Gastrocnemius medialis (tissue), 4 donors: ENCODE results near the gene NSMCE1. TPM values are rescaled to one million over a fixed set of nuclear protein-coding genes. Genes with fewer than 3 reads are reported as not detected.

Experiments
- ATAC-seq, 2 donors: fragments of 150-250 bp; one replicate each; pipeline ENCODE4 v1.9.1; 2016
- DNase-seq, 2 donors: peaks; one replicate each; pipeline ENCODE4 v3.0.0-alpha.2; 2019
- H3K27ac ChIP-seq, 4 donors: fragments of 200-600 bp; sonication (generic); 1 replicate in 1 of 4; 2 replicates in 3 of 4; pipeline ENCODE4 v1.5.1; 2016 to 2018; ENCODE audit warnings: mild to moderate bottlenecking in 2 of 4, moderate library complexity in 1 of 4
- H3K27me3 ChIP-seq, 3 donors: fragments of 200-600 bp; sonication (generic) in 2 of 3; 1 replicate in 1 of 3; 2 replicates in 2 of 3; pipeline versions ENCODE4 v1.5.1 to v1.6.0; 2016 to 2019; ENCODE audit warnings: mild to moderate bottlenecking in 1 of 3, moderate library complexity in 1 of 3
- H3K36me3 ChIP-seq, 2 donors: fragments of 200-600 bp; sonication (generic) in 1 of 2; one replicate each; pipeline ENCODE4 v1.5.1; 2017 to 2018
- H3K4me1 ChIP-seq, 2 donors: fragments of 200-600 bp; sonication (generic) in 1 of 2; one replicate each; pipeline ENCODE4 v1.5.1; 2016 to 2017; ENCODE audit warnings: mild to moderate bottlenecking in 2 of 2
- H3K4me3 ChIP-seq, 4 donors: fragments of 200-600 bp; sonication (generic) in 3 of 4; 1 replicate in 1 of 4; 2 replicates in 3 of 4; pipeline ENCODE4 v1.5.1; 2016 to 2019; ENCODE audit warnings: mild to moderate bottlenecking in 2 of 4
- H3K9me3 ChIP-seq, 3 donors: fragments of 200-600 bp; sonication (generic) in 2 of 3; 1 replicate in 1 of 3; 2 replicates in 2 of 3; pipeline ENCODE4 v1.5.1; 2016 to 2019
- POLR2A ChIP-seq, 2 donors: fragments of 450-650 bp; IDR thresholded peaks; one replicate each; pipeline ENCODE4 v1.6.1; 2017; ENCODE audit warnings: antibody characterized with exemption in 2 of 2, mild to moderate bottlenecking in 2 of 2, moderate library complexity in 2 of 2
- in situ Hi-C, 4 donors: fragments of 200-750 bp; cut with MboI; loops; one replicate each; pipeline versions ENCODE4 v1.15.0 to v1.8.0; 2017; ENCODE audit warnings: low sequenced_read_pairs in 4 of 4
- intact Hi-C: fragments of 100-400 bp; cut with DNase I; formaldehyde crosslinking; loops from one replicate; pipeline ENCODE4 v1.15.1; 2023; ENCODE audit warnings: low total_unique reads
- total RNA-seq, 4 donors: library from RNA; depleted of rRNA; stranded (reverse); fragments of >200 nt; gene quantifications; one replicate each; pipeline versions ENCODE4 v1.1.0 to v1.2.3, GENCODE V29; 2016
- TF ChIP-seq, protein P1 (sequence below), 5 experiments: fragments of 450-650 bp in 3 of 5; fragments of 200-600 bp in 2 of 5; sonication (generic) in 2 of 5; IDR thresholded peaks in 4 of 5; conservative IDR thresholded peaks in 1 of 5; 1 replicate in 4 of 5; 2 replicates in 1 of 5; pipeline ENCODE4 v1.5.1; 2016 to 2019; ENCODE audit warnings: antibody characterized with exemption in 5 of 5, mild to moderate bottlenecking in 3 of 5, moderate library complexity in 3 of 5

Gene NSMCE1
- total RNA-seq, 4 donors from 2014 or later = 20.2 to 29.1 (median 22.0) TPM

GRCh38 chr16:27195941-27196595 lies 72.5 kb downstream of the NSMCE1 start:
- ATAC-seq (no peak), DNase-seq (no peak)
- no peak overlapping the region for H3K27ac ChIP-seq
- no peaks in the 10 kb centered on the region for H3K9me3 ChIP-seq
- intact Hi-C loops = no loop called here
- no peaks in the 10 kb centered on the region for H3K27me3 ChIP-seq
- in situ Hi-C loops = loop anchor here in 1 of 4 donors (25.0 kb wide), 1 partner anchor 109 kb away; no protein-coding TSS in a partner anchor
- H3K4me3 ChIP-seq = no peak overlapping the region
- H3K36me3 ChIP-seq = no peaks in the 10 kb centered on the region
- no peaks in the 10 kb centered on the region for H3K4me1 ChIP-seq
- TF ChIP-seq, protein P1, sequence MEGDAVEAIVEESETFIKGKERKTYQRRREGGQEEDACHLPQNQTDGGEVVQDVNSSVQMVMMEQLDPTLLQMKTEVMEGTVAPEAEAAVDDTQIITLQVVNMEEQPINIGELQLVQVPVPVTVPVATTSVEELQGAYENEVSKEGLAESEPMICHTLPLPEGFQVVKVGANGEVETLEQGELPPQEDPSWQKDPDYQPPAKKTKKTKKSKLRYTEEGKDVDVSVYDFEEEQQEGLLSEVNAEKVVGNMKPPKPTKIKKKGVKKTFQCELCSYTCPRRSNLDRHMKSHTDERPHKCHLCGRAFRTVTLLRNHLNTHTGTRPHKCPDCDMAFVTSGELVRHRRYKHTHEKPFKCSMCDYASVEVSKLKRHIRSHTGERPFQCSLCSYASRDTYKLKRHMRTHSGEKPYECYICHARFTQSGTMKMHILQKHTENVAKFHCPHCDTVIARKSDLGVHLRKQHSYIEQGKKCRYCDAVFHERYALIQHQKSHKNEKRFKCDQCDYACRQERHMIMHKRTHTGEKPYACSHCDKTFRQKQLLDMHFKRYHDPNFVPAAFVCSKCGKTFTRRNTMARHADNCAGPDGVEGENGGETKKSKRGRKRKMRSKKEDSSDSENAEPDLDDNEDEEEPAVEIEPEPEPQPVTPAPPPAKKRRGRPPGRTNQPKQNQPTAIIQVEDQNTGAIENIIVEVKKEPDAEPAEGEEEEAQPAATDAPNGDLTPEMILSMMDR (IDR thresholded peaks at IDR 0.05 in 4 of 5, conservative IDR thresholded peaks at IDR 0.05 in 1 of 5) = no peak
- no peak for TF ChIP-seq POLR2A (IDR thresholded peaks at IDR 0.05)

DNA sequence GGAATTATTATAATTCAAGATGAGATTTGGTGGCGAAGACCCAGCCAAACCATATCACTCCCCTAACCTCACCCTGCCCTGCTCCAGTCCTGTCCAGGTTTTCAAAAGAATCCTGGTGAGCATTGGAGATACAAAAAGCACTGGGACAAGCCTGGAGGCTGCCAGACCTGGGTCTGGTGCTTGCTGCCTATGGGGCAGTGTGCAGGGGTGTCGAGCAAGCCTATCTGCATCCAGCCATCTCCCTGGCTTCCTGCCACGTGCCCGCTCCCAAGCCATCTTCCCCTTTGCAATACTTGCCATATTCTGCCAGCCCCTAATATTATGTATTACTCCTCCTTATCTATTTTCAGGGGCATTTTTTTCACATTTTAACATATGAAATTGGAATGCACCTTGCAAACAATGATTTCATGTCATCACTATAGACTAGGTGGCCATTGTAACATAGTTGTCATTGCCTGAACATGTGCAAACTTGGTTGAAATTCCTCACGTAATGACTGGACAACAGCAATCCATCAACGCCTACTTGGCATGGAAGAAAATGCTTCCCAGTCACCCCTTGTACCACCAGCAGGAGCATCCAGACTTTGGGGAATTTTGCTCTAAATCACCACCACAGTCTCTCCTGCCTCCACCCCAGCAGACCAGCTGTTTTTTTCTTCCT lies 73.4 kb downstream of the NSMCE1 start:
- DNase-seq = no peak
- no peak for TF ChIP-seq POLR2A (IDR thresholded peaks at IDR 0.05)
- TF ChIP-seq, protein P1 (IDR thresholded peaks at IDR 0.05 in 4 of 5, conservative IDR thresholded peaks at IDR 0.05 in 1 of 5) = no peak
- Histone ChIP-seq H3K4me3 (no peak overlapping the region), H3K27me3 (peaks cover 3 to 6% (median 6%) of the 10 kb centered on the region in 3 donors), H3K36me3 (no peaks in the 10 kb centered on the region), H3K4me1 (no peaks in the 10 kb centered on the region), H3K9me3 (no peaks in the 10 kb centered on the region), H3K27ac (no peak overlapping the region)
- no peak for ATAC-seq
- intact Hi-C loops = no loop called here
- in situ Hi-C loops = loop anchor here in 1 of 4 donors (25.0 kb wide), 1 partner anchor 108 kb away; no protein-coding TSS in a partner anchor

DNA sequence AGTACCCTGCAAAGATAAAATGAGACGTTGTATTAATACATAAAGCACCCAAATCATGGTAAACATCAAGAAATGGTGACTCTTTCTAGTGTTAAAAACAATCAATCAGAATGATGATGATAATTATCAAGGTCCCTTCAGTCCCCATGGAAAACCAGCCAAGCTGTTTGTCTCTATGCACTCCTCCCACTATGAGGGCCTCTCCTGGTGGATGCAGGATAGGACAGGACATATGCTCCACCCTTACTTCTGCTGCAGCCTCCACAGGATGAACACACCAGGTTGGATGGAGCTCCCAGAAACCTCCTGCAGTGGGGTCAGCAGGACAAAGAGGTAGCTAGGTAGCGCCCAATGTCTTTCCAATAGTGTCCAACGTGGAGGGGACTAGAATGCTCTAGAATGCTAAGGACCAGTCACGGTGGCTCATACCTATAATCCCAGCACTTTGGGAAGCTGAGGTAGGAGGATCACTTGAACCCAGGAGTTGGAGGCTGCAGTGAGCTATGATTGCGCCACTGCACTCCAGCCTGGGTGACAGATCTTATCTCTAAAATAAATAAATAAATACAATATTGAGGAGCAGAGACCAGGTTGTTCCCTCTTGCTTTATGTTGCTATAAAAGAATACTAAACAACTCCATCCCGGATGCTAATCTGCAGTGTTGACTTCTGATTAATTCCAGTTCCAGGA lies 75.1 kb downstream of the NSMCE1 start:
- H3K4me1 ChIP-seq = no peaks in the 10 kb centered on the region
- in situ Hi-C loops (loop anchor here in 1 of 4 donors (25.0 kb wide), 1 partner anchor 106 kb away; no protein-coding TSS in a partner anchor), intact Hi-C loops (no loop called here)
- no peaks in the 10 kb centered on the region for H3K36me3 ChIP-seq
- no peak overlapping the region for H3K4me3 ChIP-seq
- ATAC-seq (no peak), DNase-seq (no peak)
- H3K27ac ChIP-seq = no peak overlapping the region
- TF ChIP-seq POLR2A (IDR thresholded peaks at IDR 0.05) = no peak
- TF ChIP-seq, protein P1 (IDR thresholded peaks at IDR 0.05 in 4 of 5, conservative IDR thresholded peaks at IDR 0.05 in 1 of 5) = no peak
- H3K9me3 ChIP-seq = no peaks in the 10 kb centered on the region
- peaks cover 6 to 22% (median 20%) of the 10 kb centered on the region in 3 donors for H3K27me3 ChIP-seq

DNA sequence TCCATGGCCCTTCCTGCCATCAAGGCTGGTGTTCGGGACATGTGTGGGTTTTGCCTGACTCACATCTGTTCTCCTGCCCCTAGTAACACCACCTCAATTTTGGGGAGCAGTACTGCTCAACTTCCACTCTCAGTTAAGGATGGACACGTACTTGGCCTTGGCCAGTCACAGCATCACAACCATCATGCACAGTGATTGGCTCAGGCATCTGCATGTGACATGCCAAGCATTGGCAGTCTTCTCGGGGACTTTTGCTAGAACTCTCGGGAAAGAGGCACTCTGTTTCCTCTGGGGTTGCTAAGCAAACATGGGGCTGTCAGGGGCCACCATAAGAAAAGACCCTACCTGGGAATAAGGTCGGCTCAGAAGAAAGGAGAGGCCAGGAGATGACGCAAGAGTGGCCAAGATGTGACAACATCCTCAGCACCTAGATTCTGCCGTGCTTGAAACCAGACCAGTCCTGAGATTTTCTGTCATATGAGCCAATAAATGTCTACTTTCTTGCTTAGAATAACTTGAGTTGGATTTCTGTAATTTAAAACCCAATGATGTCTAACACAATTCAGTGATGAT lies 77.1 kb downstream of the NSMCE1 start:
- TF ChIP-seq, protein P1 (IDR thresholded peaks at IDR 0.05 in 4 of 5, conservative IDR thresholded peaks at IDR 0.05 in 1 of 5) = no peak
- TF ChIP-seq POLR2A (IDR thresholded peaks at IDR 0.05) = no peak
- Histone ChIP-seq H3K4me3 (no peak overlapping the region), H3K4me1 (no peaks in the 10 kb centered on the region), H3K27me3 (peaks cover 6 to 29% (median 24%) of the 10 kb centered on the region in 3 donors), H3K36me3 (no peaks in the 10 kb centered on the region), H3K27ac (no peak overlapping the region), H3K9me3 (no peaks in the 10 kb centered on the region)
- intact Hi-C loops = no loop called here
- DNase-seq (no peak), ATAC-seq (no peak)
- in situ Hi-C loops = loop anchor here in 1 of 4 donors (25.0 kb wide), 1 partner anchor 104 kb away; no protein-coding TSS in a partner anchor
